Epithelial cell of prostate (primary cell): Measurements from ENCODE around the gene USP11.
A peak's percentile ranks its signal among the peaks of the same experiment; 100 is the strongest.

Experiments used
- DNase-seq: peaks from one replicate; pipeline ENCODE4 v3.0.0-alpha.2; 2011; ENCODE audit warnings: low read depth, low spot score
- H3K27ac ChIP-seq: fragments of 450-650 bp; 2 replicates; pipeline ENCODE4 v1.5.1; 2017; ENCODE audit warnings: mild to moderate bottlenecking

The USP11 gene

DNA sequence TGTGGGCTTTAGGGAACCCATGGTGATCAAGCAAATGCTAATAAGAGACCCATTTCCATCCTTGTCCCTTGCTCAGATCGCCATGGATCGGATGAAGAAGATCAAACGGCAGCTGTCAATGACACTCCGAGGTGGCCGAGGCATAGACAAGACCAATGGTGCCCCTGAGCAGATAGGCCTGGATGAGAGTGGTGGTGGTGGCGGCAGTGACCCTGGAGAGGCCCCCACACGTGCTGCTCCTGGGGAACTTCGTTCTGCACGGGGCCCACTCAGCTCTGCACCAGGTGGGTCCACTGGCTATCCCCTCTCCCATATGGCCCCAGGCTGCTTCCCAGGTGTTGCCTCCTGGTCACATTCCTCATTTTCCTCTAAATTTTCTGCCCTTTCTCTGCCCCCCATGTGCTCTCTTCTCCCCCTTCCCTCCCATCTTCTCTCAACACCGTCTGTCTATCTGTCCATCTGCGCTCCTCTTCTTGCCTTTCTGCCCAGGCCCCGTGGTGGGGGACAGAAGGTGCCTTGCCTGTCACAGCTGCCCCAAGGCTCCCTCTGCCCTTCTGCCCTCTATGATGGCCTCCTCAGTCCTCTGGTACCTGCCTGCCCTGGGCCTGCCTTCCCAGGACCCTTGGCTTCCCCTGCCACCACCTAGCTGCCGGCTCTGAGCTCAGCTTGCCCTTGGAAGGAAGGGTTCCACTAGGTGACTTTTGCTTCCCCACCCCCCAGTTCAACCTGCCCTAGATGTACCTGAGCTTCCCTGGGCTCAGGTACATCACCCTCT is 9.1 kb upstream of the USP11 start:
- DNase-seq = no peak
- H3K27ac ChIP-seq = no peak overlapping the region

DNA sequence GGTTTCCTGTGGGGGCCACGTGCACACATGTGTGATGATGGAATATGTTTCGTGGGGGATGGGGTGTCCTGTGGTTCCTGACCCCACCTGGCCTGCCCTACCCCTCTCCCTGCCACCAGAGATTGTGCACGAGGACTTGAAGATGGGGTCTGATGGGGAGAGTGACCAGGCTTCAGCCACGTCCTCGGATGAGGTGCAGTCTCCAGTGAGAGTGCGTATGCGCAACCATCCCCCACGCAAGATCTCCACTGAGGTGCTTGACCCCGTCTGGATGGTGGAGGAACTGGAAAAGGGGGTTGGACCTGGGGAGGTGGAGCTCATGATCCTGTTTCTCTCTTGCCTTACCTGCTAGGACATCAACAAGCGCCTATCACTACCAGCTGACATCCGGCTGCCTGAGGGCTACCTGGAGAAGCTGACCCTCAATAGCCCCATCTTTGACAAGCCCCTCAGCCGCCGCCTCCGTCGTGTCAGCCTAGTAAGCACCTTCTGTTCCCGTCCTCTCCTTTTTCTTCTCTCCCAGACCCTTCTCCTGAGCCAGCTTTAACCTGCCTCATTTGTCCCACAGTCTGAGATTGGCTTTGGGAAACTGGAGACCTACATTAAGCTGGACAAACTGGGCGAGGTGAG is 8.4 kb upstream of the USP11 start:
- H3K27ac ChIP-seq = no peak overlapping the region

DNA sequence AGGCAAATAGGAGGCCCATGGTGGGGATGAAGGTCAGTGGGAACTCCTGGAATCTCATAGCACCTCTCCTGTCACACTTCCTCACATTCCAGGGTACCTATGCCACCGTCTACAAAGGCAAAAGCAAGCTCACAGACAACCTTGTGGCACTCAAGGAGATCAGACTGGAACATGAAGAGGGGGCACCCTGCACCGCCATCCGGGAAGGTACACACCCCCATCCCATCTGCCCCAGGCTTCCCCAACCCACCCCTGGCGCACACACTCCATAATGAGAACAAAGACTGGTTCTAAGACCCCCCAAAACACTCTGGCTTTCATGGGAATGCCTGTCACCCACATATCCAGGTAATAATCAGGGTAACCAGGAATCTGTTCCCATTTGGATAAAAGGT is 7.9 kb upstream of the USP11 start:
- H3K27ac ChIP-seq = no peak overlapping the region
- DNase-seq = no peak

More for the DNA sequence above, 8.4 kb upstream of the USP11 start:
- DNase-seq = no peak

DNA sequence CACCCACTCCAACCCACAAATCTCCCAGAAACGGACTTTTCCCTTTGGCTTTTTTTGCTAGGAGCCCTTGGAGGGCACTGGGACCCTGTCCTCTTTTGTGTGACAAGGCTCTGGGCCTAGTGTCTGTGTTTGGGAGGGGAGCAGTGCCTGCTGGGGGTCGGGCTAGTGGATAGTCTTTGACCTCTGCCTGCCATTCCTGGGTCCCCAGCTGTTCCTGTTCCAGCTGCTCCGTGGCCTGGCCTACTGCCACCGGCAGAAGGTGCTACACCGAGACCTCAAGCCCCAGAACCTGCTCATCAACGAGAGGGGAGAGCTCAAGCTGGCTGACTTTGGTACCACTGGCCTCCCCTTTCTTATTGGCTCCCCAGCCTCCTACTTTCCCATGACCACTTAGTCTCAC is 6.7 kb upstream of the USP11 start:
- no peak overlapping the region for H3K27ac ChIP-seq
- DNase-seq = no peak

DNA sequence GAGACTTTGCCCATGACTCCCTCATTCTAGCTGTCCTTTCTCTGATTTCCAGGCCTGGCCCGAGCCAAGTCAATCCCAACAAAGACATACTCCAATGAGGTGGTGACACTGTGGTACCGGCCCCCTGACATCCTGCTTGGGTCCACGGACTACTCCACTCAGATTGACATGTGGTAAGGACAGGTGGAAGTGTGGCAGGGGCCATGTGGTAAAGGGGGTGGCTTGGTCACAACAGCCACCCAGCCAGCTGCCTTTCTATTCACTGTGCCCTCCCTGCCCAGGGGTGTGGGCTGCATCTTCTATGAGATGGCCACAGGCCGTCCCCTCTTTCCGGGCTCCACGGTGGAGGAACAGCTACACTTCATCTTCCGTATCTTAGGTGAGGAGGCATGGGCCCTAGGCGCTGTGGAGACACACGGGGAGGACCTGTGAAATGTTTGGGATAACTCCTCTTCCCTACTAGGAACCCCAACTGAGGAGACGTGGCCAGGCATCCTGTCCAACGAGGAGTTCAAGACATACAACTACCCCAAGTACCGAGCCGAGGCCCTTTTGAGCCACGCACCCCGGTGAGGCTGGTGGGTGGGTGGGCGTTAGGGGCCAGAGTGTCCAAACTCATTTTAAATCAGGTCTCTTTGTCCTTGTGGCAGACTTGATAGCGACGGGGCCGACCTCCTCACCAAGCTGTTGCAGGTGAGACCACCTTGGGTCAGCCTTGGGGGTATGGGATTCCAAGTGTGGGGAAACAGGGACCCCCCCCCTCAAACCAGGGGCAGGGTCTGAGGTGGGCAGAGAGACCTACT is 6.1 kb upstream of the USP11 start:
- H3K27ac ChIP-seq = no peak overlapping the region
- DNase-seq = no peak

DNA sequence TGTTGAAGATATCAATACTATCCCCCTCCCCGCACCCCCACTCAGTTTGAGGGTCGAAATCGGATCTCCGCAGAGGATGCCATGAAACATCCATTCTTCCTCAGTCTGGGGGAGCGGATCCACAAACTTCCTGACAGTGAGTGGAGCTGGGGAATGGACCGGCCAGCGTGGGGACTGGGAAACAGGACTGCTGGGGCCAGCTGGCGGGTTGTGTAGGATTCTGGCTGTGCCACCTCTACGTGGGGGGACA is 5.5 kb upstream of the USP11 start:
- no peak overlapping the region for H3K27ac ChIP-seq
- no peak for DNase-seq

DNA sequence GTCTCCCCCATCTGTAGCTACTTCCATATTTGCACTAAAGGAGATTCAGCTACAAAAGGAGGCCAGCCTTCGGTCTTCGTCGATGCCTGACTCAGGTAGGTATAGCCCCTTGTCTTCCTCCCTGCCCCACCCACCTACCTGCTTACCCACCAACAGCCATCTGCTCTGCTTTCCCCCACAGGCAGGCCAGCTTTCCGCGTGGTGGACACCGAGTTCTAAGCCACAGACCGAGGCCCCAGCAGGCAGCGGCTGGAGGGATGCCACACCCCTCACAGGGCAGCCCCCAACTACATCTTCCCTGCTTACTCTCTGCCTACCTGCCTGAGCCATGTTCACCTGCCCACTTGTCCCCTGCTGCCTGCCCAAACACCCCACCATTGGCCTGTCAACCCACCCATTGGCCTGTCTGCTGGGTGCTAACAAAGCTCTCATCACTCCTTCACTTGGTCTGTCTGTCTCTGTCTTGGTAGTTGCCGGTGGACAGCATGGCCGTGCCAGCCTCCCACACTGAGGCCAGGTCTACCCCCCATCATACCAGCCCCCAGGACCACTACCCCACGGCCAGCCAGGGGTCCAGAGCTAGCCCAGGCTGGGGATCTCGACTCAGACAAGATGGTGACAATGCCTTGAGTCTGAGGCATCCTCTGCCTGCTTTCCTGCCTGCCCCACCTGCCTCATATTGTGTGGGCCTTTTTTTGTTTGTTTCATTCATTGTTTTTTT is 4.1 kb upstream of the USP11 start:
- no peak for DNase-seq

DNA sequence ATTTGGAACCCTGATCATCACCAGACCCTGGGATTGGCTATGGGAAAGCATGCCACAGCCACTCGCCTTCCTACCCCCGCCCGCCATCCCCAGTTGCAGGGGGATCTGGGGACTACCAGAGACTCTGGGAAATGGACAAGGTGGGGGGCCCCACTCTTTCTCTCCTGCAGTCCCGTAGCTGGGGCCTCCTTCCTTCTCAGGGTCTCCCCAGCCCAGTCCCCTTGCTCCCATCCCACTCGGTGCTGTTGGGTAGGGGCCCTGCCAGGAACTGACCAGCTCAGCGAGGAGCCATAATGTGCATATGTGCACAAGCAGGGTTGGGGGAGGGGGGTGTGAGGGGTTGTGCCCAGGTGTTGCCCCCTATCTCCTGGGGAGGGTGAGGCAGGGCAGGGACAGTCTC is 3.4 kb upstream of the USP11 start:
- DNase-seq = no peak

More for the DNA sequence above, 4.1 kb upstream of the USP11 start:
- H3K27ac ChIP-seq = no peak overlapping the region

DNA sequence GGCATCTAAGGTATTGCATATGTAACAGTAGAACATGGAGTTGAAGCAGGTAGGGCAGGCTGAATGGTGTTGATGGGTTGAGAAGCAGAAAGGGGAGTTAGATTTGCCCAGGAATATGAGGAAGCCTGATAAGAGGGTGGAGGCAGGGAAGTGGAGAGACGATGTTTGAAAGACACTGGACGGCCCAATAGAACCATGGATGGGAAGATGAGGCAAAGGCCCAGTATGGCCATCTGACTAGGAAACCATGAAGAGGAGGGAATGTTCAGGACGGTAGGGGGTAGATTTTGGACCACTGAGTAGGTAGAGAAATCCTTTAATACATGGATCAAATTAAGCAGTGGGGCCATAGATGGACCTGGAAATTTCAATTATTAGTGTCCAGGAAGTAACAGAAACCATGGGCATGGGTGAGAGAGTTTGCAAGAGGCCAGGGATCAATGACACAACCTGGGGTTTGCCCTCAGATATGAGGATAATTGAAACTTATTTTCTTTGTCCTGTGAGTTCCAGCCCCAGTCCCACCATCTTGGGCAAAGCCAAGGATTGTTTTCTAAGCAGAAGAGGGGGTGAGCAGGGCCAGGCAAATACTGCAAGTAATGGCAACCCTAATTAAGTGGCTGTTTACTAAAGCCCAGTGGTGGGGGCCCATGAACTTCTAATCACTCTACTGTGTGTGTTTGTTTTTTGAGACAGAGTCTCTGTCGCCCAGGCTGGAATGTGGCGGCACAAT is 2.5 kb upstream of the USP11 start:
- H3K27ac ChIP-seq = no peak overlapping the region
- no peak for DNase-seq

More for the DNA sequence above, 3.4 kb upstream of the USP11 start:
- no peak overlapping the region for H3K27ac ChIP-seq

DNA sequence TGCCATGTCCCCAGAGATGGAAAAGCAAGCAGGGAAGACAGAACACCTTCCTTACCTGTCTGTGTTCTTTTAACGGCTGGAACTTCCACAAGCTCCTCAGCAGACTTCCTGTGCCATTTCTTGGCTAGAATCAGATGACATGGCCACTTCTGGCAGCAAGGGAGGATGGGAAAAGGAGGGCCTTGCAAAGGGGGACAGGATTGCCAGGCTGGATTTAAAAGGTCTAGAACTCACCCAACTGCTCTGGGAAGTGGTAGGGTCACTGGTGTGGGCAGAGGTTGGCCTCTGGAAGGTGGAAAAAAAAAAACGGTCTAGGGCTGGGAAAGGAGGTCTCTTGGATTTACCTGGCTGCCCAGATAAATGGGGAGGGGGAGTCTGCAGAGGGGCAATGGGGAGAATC is 1.6 kb upstream of the USP11 start:
- H3K27ac ChIP-seq = peak overlapping the region; percentile 85
- no peak for DNase-seq

DNA sequence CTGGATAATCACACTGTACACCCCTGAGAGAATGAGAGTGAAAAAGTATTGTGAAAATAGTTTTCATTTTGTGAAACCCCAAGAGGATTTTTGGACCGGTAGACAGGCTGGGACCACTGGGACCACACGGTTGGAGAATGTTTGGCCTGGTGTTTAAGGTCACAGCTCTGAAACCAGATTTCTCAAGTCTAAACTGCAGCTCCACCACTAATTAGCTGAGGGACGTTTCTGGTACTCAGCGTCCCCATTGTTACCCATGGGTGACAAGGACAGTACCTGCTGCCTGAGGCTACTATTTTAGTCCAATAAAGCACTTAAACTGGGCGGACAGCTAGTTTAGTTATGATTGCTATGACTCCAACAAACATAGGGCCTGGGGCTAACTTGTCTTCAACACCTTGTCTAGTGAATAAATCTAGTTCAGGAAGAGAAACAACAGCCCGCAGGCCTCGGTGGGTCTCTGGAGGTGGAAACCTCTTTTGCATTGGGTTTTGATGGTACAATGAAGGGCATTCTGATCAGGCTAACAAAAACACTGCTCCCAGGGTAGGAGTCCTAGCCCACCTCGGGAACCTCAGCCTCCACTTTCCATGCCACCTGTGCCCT is 509 bp upstream of the USP11 start:
- H3K27ac ChIP-seq = peak overlapping the region; percentile 85
- no peak for DNase-seq

DNA sequence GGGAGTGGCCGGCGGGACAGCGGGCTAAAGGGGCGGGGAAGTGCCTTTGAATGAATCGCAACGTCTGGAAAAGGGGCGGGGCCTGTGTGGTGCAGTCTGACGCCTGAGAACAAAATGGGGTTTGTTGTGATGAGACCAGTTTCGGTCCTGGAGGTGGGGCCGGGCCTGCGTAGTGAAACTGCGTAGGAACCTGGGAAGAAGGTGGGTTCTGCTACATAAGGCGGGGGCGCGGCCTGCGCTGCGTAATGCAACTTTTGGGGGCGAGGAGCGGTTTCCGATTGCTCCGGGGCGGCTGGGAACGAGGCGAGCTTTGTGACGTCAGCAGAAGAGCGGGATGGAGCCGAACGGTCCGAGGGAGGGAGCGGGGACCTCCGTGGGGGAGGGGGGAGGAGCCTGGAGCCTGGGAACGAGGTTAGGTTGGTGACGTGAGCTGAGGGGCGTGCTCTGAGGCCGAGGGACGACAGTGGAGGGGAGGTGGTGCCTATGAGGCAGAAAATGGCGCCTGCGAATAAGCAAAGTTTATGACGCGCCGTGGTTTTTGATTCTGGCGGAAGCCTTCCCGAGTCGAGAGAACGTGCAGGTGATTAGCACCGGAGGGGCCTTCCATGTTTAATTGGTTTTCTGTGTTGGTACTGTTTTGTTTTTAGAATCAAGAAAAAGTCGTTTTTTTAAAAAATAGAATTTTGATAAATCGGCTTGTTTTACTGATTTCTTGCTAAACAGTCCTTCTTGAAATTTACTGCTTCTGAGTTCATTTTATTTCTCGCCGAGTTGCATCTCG is 714 bp downstream of the USP11 start:
- H3K27ac ChIP-seq = peak overlapping the region; percentile 85
- peak; percentile 95 for DNase-seq

DNA sequence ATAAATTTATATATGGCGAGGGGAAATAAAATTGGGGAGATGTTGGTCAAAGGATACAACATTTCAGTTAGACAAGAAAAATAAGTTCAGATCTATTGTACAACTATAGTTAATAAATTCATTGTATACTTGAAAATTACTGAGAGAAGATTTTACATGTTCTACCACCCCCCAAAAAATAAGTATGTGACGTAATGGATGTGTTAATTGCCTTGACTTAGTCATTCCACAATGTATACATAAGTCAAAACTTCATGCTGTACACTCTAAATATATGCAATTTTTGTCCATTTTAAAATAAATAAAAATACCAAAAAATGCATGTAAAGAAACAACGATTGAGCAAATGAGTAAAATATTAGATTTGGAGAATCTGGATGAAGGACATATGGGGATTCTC is 1.8 kb downstream of the USP11 start:
- peak overlapping the region; percentile 85 for H3K27ac ChIP-seq
- DNase-seq = no peak

DNA sequence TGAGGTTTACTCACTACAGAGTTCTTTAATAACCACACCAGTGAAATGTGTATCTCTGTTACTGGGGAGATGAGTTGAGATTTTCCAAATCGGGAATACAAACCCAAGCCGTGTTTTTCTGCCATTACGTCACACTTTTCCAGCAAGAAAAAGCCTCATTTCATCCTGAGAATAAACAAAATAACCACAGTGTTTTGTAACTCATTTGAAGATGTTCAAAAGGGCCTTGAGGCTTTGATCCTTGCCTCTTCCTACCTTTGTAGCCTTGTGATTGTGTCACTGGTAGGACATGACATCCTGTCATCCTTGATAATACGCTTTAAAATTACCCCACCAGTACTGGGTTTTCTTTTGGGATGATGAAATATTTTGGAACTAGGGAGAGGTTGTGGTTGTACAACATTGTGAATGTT is 2.9 kb downstream of the USP11 start:
- no peak overlapping the region for H3K27ac ChIP-seq
- no peak for DNase-seq

DNA sequence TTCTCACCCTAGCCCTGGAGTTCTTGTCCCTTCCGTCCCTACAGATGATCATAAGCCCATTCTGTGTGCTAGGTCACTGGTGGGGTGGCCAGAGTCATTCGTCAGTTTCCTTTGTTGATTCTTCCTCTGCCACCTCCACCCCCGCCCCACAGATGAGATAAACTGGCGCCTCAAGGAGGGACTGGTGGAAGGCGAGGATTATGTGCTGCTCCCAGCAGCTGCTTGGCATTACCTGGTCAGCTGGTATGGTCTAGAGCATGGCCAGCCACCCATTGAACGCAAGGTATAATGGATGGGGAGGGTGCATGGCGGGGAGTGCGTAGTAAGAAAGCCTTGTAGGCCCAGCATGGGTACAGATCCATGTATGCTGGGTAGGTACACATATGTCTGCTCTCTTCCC is 6.4 kb downstream of the USP11 start:
- no peak for DNase-seq
- no peak overlapping the region for H3K27ac ChIP-seq

DNA sequence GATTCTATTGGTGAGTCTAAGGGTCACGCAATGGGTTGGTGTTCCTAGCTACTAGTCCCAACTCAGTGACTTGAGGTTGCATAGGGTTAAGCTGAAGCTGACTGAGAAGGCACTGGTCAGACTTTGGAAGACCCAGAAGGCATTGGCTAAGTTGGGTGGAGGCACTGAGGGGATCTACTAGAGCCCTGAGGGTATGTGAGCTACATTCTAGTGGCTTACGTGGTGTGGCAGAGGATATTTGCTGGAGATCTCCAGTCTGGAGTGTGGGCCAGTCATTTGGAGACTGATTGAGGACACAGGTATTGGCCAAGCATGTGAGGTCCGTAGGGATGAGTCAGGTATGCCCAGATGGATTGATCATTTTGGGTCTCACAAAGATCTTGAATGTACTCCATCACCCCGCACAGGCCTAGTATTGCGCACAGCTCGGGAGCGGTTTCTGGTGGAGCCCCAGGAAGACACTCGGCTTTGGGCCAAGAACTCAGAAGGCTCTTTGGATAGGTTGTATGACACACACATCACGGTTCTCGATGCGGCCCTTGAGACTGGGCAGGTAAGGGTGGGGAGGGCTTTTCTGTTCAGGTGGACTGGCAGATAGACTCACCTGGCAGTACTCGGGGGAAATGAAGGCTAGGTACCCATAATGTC is 7.2 kb downstream of the USP11 start:
- H3K27ac ChIP-seq = no peak overlapping the region
- DNase-seq = no peak

DNA sequence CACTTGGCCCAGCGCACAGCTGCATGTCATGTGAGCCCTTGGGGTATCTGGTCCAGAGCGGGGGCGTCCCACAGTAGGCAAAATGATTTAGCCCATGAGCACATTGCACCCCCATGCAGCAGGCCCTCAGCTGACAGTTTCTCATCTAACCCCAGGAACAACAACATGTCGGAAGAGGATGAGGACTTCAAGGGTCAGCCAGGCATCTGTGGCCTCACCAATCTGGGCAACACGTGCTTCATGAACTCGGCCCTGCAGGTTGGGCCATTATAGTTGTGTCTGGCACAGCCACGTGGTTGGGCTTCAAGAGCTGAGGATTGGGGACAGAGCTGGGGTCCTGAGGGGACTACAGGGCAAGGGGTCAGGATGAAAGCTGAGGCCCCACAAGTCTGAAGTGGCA is 7.8 kb downstream of the USP11 start:
- H3K27ac ChIP-seq = no peak overlapping the region
- no peak for DNase-seq

DNA sequence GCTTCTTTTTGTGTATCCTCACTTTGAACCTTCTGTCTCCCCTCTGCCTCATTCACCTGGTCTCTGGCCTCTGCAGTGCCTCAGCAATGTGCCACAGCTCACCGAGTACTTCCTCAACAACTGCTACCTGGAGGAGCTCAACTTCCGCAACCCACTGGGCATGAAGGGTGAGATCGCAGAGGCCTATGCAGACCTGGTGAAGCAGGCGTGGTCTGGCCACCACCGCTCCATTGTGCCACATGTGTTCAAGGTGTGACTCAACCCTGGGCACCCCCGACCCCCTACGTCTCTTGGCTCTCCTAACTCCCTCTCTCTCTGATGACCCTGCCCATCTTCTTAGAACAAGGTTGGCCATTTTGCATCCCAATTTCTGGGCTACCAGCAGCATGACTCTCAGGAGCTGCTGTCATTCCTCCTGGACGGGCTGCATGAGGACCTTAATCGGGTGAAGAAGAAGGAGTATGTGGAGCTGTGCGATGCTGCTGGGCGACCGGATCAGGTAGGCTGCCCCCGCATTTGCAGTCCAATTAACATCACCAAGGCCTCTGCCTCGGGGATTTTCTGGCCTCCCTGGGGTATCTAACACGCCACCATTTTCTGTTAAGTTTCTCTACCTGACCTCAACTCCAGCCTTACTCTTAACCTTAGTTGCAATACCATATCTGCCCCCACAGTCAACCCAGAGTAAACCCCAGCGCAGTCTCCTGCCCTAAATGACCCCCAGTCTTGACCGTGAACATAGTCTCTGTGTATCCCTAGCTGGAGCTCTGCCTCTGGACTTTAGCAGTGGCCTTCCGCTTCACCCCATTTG is 8.6 kb downstream of the USP11 start:
- no peak for DNase-seq
- H3K27ac ChIP-seq = no peak overlapping the region
